OCI-LY3 (cell line): ENCODE measurements around the gene CLTC.

ENCODE experiments used
- H2AFZ ChIP-seq: fragments of 200-600, 300-600 bp; shearing (Covaris generic); 2 replicates; pipeline ENCODE4 v1.6.0; 2014; ENCODE audit warnings: antibody characterized with exemption, low read depth, low read length
- H3K27ac ChIP-seq: fragments of 200-600, 300-600 bp; sonication (generic); 2 replicates; pipeline ENCODE4 v1.5.1; 2014; ENCODE audit warnings: mild to moderate bottlenecking, low read length, moderate library complexity, mixed read lengths
- H3K27me3 ChIP-seq: fragments of 200-600, 300-600 bp; sonication (generic); 2 replicates; pipeline ENCODE4 v1.6.1; 2014; ENCODE audit warnings: low read depth, low read length, mixed read lengths
- H3K36me3 ChIP-seq: fragments of 200-600, 300-600 bp; sonication (generic); replicated peaks from 2 replicates; pipeline ENCODE3; 2014; ENCODE audit warnings: low read depth, low read length, mixed read lengths
- H3K4me1 ChIP-seq: fragments of 300-600, 200-600 bp; sonication (generic); 2 replicates; pipeline ENCODE4 v1.6.1; 2014; ENCODE audit warnings: low read length, mixed read lengths
- H3K4me2 ChIP-seq: fragments of 200-600, 300-600 bp; sonication (generic); 2 replicates; pipeline ENCODE4 v1.6.1; 2014; ENCODE audit warnings: low read length, mixed read lengths
- H3K4me3 ChIP-seq: fragments of 300-600, 200-600 bp; sonication (generic); 2 replicates; pipeline ENCODE4 v1.5.1; 2014; ENCODE audit warnings: antibody characterized with exemption, mild to moderate bottlenecking, low read length, moderate library complexity
- H3K79me2 ChIP-seq: fragments of 300-600, 200-600 bp; shearing (Covaris generic); 2 replicates; pipeline ENCODE4 v1.6.1; 2014; ENCODE audit warnings: mild to moderate bottlenecking, low read length, mixed read lengths
- H3K9ac ChIP-seq: fragments of 300-600, 200-600 bp; shearing (Covaris generic); 2 replicates; pipeline ENCODE4 v1.6.0; 2014; ENCODE audit warnings: mild to moderate bottlenecking, low read length, moderate library complexity
- H3K9me3 ChIP-seq: fragments of 200-600, 300-600 bp; shearing (Covaris generic); 2 replicates; pipeline ENCODE4 v1.6.1; 2014; ENCODE audit warnings: low read length, mixed read lengths; ENCODE audit not compliant: insufficient read depth
- H4K20me1 ChIP-seq: fragments of 200-600, 300-600 bp; sonication (generic); 2 replicates; pipeline ENCODE4 v1.6.1; 2016; ENCODE audit warnings: low read length, mixed read lengths; ENCODE audit not compliant: insufficient read depth
- CTCF ChIP-seq: fragments of 200-600, 300-600 bp; sonication (generic); IDR thresholded peaks from 2 replicates; pipeline ENCODE4 v1.5.1; 2014; ENCODE audit warnings: antibody characterized with exemption, low read length, low read depth
- EZH2phosphoT487 ChIP-seq: fragments of 200-600 bp; shearing (Covaris generic); IDR thresholded peaks from 2 replicates; pipeline ENCODE4 v1.6.1; 2018; ENCODE audit warnings: antibody characterized with exemption, mixed run types, low read depth

Gene CLTC

GRCh38 chr17:59632398-59632797 lies 12.7 kb downstream of the CLTC start:
- H3K27ac ChIP-seq = no peak overlapping the region
- H3K9me3 ChIP-seq = no peaks in the 10 kb centered on the region

GRCh38 chr17:59633658-59634359 lies 14.1 kb downstream of the CLTC start:
- Histone ChIP-seq H3K27me3 (no peaks in the 10 kb centered on the region), H3K36me3 (peaks cover 20% of the 10 kb centered on the region), H3K79me2 (peaks cover 91% of the 10 kb centered on the region), H4K20me1 (peaks cover 89% of the 10 kb centered on the region), H3K4me3 (no peak overlapping the region), H3K4me2 (no peak overlapping the region; the same call in 1 of the 2 replicates), H3K4me1 (peaks cover 12% of the 10 kb centered on the region), H3K9me3 (no peaks in the 10 kb centered on the region), H3K27ac (no peak overlapping the region), H3K9ac (no peak overlapping the region), H2AFZ (no peak overlapping the region)
- TF ChIP-seq EZH2phosphoT487 = no peak
- TF ChIP-seq CTCF = no peak

More at GRCh38 chr17:59632398-59632797, 12.7 kb downstream of the CLTC start:
- TF ChIP-seq EZH2phosphoT487 (no peak), CTCF (no peak)
- Histone ChIP-seq H3K4me1 (peaks cover 24% of the 10 kb centered on the region), H3K4me2 (no peak overlapping the region), H2AFZ (no peak overlapping the region), H4K20me1 (peaks cover 90% of the 10 kb centered on the region), H3K79me2 (peaks cover 92% of the 10 kb centered on the region), H3K36me3 (peaks cover 27% of the 10 kb centered on the region), H3K27me3 (no peaks in the 10 kb centered on the region), H3K4me3 (no peak overlapping the region), H3K9ac (no peak overlapping the region)

- Histone ChIP-seq H3K36me3 (peaks cover 12% of the 10 kb centered on the region), H3K79me2 (peaks cover 91% of the 10 kb centered on the region), H3K27ac (no peak overlapping the region), H3K4me2 (no peak overlapping the region; the same call in 1 of the 2 replicates), H2AFZ (no peak overlapping the region), H3K9ac (no peak overlapping the region), H3K4me1 (peaks cover 12% of the 10 kb centered on the region), H3K9me3 (no peaks in the 10 kb centered on the region), H3K4me3 (no peak overlapping the region), H4K20me1 (peaks cover 89% of the 10 kb centered on the region), H3K27me3 (no peaks in the 10 kb centered on the region)
- TF ChIP-seq EZH2phosphoT487 (no peak), CTCF (no peak)
These were observed 15.2 kb downstream of the CLTC start for GRCh38 chr17:59634632-59635541.
